NCI-H510A (cell line): ENCODE measurements around the gene NPAS3.

ENCODE experiments used
- DNase-seq: peaks from one replicate; lab custom pipeline; 2025; lab: John Stamatoyannopoulos, UW

Gene NPAS3

GRCh38 chr14:33016613-33017012 lies 77.9 kb downstream of the NPAS3 start:
- DNase-seq: no peak

- no peak for DNase-seq
These were observed 78.3 kb downstream of the NPAS3 start for GRCh38 chr14:33017016-33017415.

GRCh38 chr14:33019346-33019745 lies 80.7 kb downstream of the NPAS3 start:
- DNase-seq: no peak

- no peak for DNase-seq
These were observed 88.3 kb downstream of the NPAS3 start for GRCh38 chr14:33026850-33027430.

GRCh38 chr14:33029511-33029910 lies 90.8 kb downstream of the NPAS3 start:
- no peak for DNase-seq

- no peak for DNase-seq
These were observed 91.7 kb downstream of the NPAS3 start for GRCh38 chr14:33030386-33030785.

GRCh38 chr14:33035416-33036194 lies 96.9 kb downstream of the NPAS3 start:
- DNase-seq: no peak

GRCh38 chr14:33039311-33039710 lies 100.6 kb downstream of the NPAS3 start:
- no peak for DNase-seq

- DNase-seq: no peak
These were observed 101.9 kb downstream of the NPAS3 start for GRCh38 chr14:33040372-33041140.

GRCh38 chr14:33042591-33042990 lies 103.9 kb downstream of the NPAS3 start:
- no peak for DNase-seq

GRCh38 chr14:33045760-33046159 lies 107.1 kb downstream of the NPAS3 start:
- DNase-seq: no peak

- DNase-seq: no peak
These were observed 114.3 kb downstream of the NPAS3 start for GRCh38 chr14:33052943-33053342.

- no peak for DNase-seq
These were observed 117.5 kb downstream of the NPAS3 start for GRCh38 chr14:33056213-33056612.

- no peak for DNase-seq
These were observed 118.9 kb downstream of the NPAS3 start for GRCh38 chr14:33057585-33057984.

- no peak for DNase-seq
These were observed 123.1 kb downstream of the NPAS3 start for GRCh38 chr14:33061667-33062325.

GRCh38 chr14:33062476-33062875 lies 123.8 kb downstream of the NPAS3 start:
- DNase-seq: no peak

GRCh38 chr14:33062881-33063280 lies 124.2 kb downstream of the NPAS3 start:
- no peak for DNase-seq

GRCh38 chr14:33063521-33063920 lies 124.8 kb downstream of the NPAS3 start:
- DNase-seq: no peak

GRCh38 chr14:33065634-33066033 lies 127.0 kb downstream of the NPAS3 start:
- DNase-seq: no peak

- no peak for DNase-seq
These were observed 129.4 kb downstream of the NPAS3 start for GRCh38 chr14:33068040-33068439.

- DNase-seq: no peak
These were observed 129.9 kb downstream of the NPAS3 start for GRCh38 chr14:33068626-33069025.

- DNase-seq: no peak
These were observed 131.8 kb downstream of the NPAS3 start for GRCh38 chr14:33070475-33070874.

- DNase-seq: no peak
These were observed 134.3 kb downstream of the NPAS3 start for GRCh38 chr14:33073023-33073422.
